ENCODE results near the gene CSNK2A3. TPM values are rescaled to one million over a fixed set of nuclear protein-coding genes. Genes with fewer than 3 reads are reported as not detected.

CSNK2A3 gene
- total and polyA plus RNA-seq, 10 of the 15 experiments (the other 5 are each of a cell fraction or from before 2014, with no cell fraction given), result 0.68 to 6.2 (median 1.4) TPM

DNA sequence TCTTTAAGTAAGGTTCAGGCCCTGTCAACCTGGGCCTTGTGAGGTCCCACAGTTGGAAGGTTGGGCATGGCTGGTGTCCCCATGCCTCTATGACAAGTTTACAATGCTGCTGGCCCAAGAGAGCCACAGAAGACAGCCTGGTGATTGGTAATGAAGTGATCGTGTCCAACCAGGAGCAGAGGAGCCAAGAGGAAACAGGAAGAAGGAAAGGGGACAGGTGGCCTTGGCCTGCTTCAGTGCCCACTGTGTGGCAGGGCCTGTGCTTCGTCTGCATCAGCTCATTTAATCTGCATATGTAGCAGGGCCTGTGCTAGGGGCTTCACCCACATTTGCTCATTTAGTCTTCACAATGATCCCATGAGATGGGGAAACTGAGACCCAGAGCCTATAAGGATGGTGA lies 42.1 kb upstream of the CSNK2A3 start:
- WGBS (ENCODE audit: insufficient coverage, insufficient replicate concordance, low lambda C conversion rate, missing lambda C conversion rate), result 30% methylated on average over 2 of the region's 2 CpGs

More for the DNA sequence above, 42.1 kb upstream of the CSNK2A3 start:
- in situ Hi-C loops (cut with MboI), result no loop called here
- no peak overlapping the region for H3K4me3 ChIP-seq
- no peaks in the 10 kb centered on the region for H3K27me3 ChIP-seq (replicated peaks in 1 of 2; ENCODE audit: control insufficient read depth in 2 of 2, insufficient read depth in 2 of 2, low read length in 1 of 2)
- H3K9me3 ChIP-seq (replicated peaks; ENCODE audit: control insufficient read depth, insufficient read depth, low read length), result no peaks in the 10 kb centered on the region
- TF ChIP-seq, protein P1, sequence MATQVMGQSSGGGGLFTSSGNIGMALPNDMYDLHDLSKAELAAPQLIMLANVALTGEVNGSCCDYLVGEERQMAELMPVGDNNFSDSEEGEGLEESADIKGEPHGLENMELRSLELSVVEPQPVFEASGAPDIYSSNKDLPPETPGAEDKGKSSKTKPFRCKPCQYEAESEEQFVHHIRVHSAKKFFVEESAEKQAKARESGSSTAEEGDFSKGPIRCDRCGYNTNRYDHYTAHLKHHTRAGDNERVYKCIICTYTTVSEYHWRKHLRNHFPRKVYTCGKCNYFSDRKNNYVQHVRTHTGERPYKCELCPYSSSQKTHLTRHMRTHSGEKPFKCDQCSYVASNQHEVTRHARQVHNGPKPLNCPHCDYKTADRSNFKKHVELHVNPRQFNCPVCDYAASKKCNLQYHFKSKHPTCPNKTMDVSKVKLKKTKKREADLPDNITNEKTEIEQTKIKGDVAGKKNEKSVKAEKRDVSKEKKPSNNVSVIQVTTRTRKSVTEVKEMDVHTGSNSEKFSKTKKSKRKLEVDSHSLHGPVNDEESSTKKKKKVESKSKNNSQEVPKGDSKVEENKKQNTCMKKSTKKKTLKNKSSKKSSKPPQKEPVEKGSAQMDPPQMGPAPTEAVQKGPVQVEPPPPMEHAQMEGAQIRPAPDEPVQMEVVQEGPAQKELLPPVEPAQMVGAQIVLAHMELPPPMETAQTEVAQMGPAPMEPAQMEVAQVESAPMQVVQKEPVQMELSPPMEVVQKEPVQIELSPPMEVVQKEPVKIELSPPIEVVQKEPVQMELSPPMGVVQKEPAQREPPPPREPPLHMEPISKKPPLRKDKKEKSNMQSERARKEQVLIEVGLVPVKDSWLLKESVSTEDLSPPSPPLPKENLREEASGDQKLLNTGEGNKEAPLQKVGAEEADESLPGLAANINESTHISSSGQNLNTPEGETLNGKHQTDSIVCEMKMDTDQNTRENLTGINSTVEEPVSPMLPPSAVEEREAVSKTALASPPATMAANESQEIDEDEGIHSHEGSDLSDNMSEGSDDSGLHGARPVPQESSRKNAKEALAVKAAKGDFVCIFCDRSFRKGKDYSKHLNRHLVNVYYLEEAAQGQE (IDR thresholded peaks at IDR 0.05; ENCODE audit: low read depth, low read length), result no peak
- TF ChIP-seq RAD51 (IDR thresholded peaks at IDR 0.05), result no peak
- TF ChIP-seq POLR2AphosphoS5 (IDR thresholded peaks at IDR 0.05; ENCODE audit: low read length), result no peak
- no peak for TF ChIP-seq MTA3 (IDR thresholded peaks at IDR 0.05; ENCODE audit: borderline replicate concordance, low read length)
- TF ChIP-seq NFXL1 (IDR thresholded peaks at IDR 0.05; ENCODE audit: borderline replicate concordance), result no peak
- TF ChIP-seq RCOR1 (conservative IDR thresholded peaks at IDR 0.05; ENCODE audit: low read depth, low read length), result no peak
- no peak for TF ChIP-seq SIN3A (IDR thresholded peaks at IDR 0.05; ENCODE audit: low read depth, low read length)
- no peak for TF ChIP-seq TARDBP (IDR thresholded peaks at IDR 0.05; ENCODE audit: borderline replicate concordance)
- ChIA-PET POLR2A (no interaction called here), RAD21 (ENCODE audit: unreplicated experiment) (interaction anchor here (1.1 kb wide), 1 partner anchor 393 kb away, joined by 3 read pairs; no protein-coding TSS in a partner anchor), SMC1A (ENCODE audit: uncharacterized antibody, unreplicated experiment) (no interaction called here), CTCF (no interaction called here)
- no peaks in the 10 kb centered on the region for H3K4me1 ChIP-seq (ENCODE audit: control insufficient read depth, insufficient read depth, low read length)
- H4K20me1 ChIP-seq (ENCODE audit: control insufficient read depth, insufficient read depth), result no peaks in the 10 kb centered on the region
- BruUV-seq (replicated peaks), result no TSS peak
- H3K27ac ChIP-seq (ENCODE audit: control insufficient read depth, insufficient read depth), result no peak overlapping the region
- intact Hi-C loops (cut with micrococcal nuclease; ENCODE audit: unreplicated experiment), result no loop called here
- no peak for FAIRE-seq
- no peaks in the 10 kb centered on the region; a peak in 2 of 4 replicates for H3K36me3 ChIP-seq (ENCODE audit: control insufficient read depth in 2 of 2, insufficient read depth in 2 of 2, low read length in 1 of 2)
- no peak for DNase-seq (ENCODE audit: low read depth, low spot score)
- H3K79me2 ChIP-seq (ENCODE audit: control insufficient read depth, insufficient read depth, low read length), result no peaks in the 10 kb centered on the region
- H3K4me2 ChIP-seq (ENCODE audit: control insufficient read depth, insufficient read depth), result no peak overlapping the region
- no peak overlapping the region for H2AFZ ChIP-seq (ENCODE audit: control insufficient read depth, low read depth, low read length)
- no peak overlapping the region for H3K9ac ChIP-seq (ENCODE audit: control insufficient read depth, insufficient read depth, low read length)
- no peak for ATAC-seq

Data from GM12878 (cell line).